ENCODE measurements around the gene FBF1.

DNA sequence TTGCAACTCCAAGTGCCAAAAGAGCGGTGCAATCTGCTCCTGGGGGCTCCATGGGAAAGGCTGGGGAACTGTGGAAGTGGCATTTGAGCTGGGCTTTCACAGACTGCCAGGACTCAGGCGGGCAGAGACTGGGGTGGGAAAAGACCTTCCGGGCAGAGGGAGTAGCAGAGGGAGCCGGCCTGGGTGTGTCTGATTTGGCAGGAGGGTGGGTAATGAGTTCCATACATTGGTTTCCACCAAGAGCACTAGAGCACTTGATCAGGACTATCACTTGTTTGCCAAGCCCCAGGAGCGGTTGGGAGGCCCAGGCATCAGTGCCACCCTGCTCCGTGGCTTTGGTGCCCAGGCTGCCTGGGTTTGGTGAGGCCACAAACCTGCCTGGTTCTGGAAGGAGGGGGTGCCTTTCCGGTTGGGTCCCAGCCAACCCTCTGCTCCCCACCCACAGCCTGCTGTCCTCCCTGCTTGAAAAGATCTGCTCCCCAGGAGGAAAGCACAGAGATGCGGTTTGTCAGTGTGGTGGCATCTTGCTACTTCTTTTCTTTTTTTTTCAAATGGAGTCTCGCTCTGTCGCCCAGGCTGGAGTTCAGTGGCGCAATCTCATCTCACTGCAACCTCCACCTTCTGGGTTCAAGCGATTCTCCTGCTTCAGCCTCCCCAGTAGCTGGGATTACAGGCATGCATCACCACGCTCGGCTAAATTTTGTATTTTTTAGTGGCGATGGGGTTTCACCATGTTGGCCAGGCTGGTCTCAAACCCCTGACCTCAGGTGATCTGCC, 59.0 kb downstream of the FBF1 start:
- TF ChIP-seq, protein P1, sequence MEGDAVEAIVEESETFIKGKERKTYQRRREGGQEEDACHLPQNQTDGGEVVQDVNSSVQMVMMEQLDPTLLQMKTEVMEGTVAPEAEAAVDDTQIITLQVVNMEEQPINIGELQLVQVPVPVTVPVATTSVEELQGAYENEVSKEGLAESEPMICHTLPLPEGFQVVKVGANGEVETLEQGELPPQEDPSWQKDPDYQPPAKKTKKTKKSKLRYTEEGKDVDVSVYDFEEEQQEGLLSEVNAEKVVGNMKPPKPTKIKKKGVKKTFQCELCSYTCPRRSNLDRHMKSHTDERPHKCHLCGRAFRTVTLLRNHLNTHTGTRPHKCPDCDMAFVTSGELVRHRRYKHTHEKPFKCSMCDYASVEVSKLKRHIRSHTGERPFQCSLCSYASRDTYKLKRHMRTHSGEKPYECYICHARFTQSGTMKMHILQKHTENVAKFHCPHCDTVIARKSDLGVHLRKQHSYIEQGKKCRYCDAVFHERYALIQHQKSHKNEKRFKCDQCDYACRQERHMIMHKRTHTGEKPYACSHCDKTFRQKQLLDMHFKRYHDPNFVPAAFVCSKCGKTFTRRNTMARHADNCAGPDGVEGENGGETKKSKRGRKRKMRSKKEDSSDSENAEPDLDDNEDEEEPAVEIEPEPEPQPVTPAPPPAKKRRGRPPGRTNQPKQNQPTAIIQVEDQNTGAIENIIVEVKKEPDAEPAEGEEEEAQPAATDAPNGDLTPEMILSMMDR (IDR thresholded peaks at IDR 0.05 in 2 of 3, conservative IDR thresholded peaks at IDR 0.05 in 1 of 3; ENCODE audit: borderline replicate concordance in 1 of 3, insufficient read depth in 1 of 3, low read depth in 2 of 3, low read length in 2 of 3), result no peak
- TF ChIP-seq POLR2A (IDR thresholded peaks at IDR 0.05; ENCODE audit: borderline replicate concordance, extremely low read depth, insufficient read depth, insufficient read length) (no peak), EGR1 (IDR thresholded peaks at IDR 0.05; ENCODE audit: low read depth) (no peak), FOSL1 (IDR thresholded peaks at IDR 0.05; ENCODE audit: low read depth) (no peak), EZH2 (IDR thresholded peaks at IDR 0.05) (no peak), SP1 (IDR thresholded peaks at IDR 0.05; ENCODE audit: low read depth) (no peak), POLR2AphosphoS5 (IDR thresholded peaks at IDR 0.05; ENCODE audit: low read depth, low read length) (no peak), TCF7L2 (IDR thresholded peaks at IDR 0.05; ENCODE audit: borderline replicate concordance, extremely low read depth, insufficient read depth, insufficient read length) (no peak)
- TF ChIP-seq, protein P2, sequence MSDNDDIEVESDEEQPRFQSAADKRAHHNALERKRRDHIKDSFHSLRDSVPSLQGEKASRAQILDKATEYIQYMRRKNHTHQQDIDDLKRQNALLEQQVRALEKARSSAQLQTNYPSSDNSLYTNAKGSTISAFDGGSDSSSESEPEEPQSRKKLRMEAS (IDR thresholded peaks at IDR 0.05), result no peak
- TF ChIP-seq, protein P3, sequence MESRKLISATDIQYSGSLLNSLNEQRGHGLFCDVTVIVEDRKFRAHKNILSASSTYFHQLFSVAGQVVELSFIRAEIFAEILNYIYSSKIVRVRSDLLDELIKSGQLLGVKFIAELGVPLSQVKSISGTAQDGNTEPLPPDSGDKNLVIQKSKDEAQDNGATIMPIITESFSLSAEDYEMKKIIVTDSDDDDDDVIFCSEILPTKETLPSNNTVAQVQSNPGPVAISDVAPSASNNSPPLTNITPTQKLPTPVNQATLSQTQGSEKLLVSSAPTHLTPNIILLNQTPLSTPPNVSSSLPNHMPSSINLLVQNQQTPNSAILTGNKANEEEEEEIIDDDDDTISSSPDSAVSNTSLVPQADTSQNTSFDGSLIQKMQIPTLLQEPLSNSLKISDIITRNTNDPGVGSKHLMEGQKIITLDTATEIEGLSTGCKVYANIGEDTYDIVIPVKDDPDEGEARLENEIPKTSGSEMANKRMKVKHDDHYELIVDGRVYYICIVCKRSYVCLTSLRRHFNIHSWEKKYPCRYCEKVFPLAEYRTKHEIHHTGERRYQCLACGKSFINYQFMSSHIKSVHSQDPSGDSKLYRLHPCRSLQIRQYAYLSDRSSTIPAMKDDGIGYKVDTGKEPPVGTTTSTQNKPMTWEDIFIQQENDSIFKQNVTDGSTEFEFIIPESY (IDR thresholded peaks at IDR 0.05; ENCODE audit: extremely low read depth, insufficient replicate concordance, low read length), result no peak
- TF ChIP-seq, protein P4, sequence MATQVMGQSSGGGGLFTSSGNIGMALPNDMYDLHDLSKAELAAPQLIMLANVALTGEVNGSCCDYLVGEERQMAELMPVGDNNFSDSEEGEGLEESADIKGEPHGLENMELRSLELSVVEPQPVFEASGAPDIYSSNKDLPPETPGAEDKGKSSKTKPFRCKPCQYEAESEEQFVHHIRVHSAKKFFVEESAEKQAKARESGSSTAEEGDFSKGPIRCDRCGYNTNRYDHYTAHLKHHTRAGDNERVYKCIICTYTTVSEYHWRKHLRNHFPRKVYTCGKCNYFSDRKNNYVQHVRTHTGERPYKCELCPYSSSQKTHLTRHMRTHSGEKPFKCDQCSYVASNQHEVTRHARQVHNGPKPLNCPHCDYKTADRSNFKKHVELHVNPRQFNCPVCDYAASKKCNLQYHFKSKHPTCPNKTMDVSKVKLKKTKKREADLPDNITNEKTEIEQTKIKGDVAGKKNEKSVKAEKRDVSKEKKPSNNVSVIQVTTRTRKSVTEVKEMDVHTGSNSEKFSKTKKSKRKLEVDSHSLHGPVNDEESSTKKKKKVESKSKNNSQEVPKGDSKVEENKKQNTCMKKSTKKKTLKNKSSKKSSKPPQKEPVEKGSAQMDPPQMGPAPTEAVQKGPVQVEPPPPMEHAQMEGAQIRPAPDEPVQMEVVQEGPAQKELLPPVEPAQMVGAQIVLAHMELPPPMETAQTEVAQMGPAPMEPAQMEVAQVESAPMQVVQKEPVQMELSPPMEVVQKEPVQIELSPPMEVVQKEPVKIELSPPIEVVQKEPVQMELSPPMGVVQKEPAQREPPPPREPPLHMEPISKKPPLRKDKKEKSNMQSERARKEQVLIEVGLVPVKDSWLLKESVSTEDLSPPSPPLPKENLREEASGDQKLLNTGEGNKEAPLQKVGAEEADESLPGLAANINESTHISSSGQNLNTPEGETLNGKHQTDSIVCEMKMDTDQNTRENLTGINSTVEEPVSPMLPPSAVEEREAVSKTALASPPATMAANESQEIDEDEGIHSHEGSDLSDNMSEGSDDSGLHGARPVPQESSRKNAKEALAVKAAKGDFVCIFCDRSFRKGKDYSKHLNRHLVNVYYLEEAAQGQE (IDR thresholded peaks at IDR 0.05; ENCODE audit: low read depth), result no peak

Data from HCT116 (cell line).